Chondrocyte (in vitro differentiated cells): ENCODE data around the gene FRZB. TPM values are rescaled to one million over a fixed set of nuclear protein-coding genes. Genes with fewer than 3 reads are reported as not detected.

ENCODE experiments used
- DNase-seq: peaks from one replicate; pipeline ENCODE4 v3.0.0; 2021; ENCODE audit warnings: mixed read lengths, low spot score
- H3K27ac Mint-ChIP-seq: one replicate; pipeline ENCODE4 v1.8.0; 2021; ENCODE audit warnings: mild to moderate bottlenecking, moderate library complexity, mixed read lengths; ENCODE audit not compliant: unreplicated experiment
- H3K27me3 Mint-ChIP-seq: 2 replicates; pipeline ENCODE4 v1.8.0; 2021; ENCODE audit warnings: low read depth, mixed read lengths
- H3K36me3 Mint-ChIP-seq: 2 replicates; pipeline ENCODE4 v1.8.0; 2021; ENCODE audit warnings: low read depth, mixed read lengths
- H3K4me1 Mint-ChIP-seq: 2 replicates; pipeline ENCODE4 v1.8.0; 2021; ENCODE audit warnings: low read depth, mild to moderate bottlenecking, mixed read lengths
- H3K4me3 Mint-ChIP-seq: one replicate; pipeline ENCODE4 v1.8.0; 2021; ENCODE audit warnings: mild to moderate bottlenecking, moderate library complexity, mixed read lengths; ENCODE audit not compliant: unreplicated experiment
- H3K9me3 Mint-ChIP-seq: 2 replicates; pipeline ENCODE4 v1.8.0; 2021; ENCODE audit warnings: low read depth, mixed read lengths
- total RNA-seq: library from RNA; stranded (reverse); gene quantifications from 3 replicates; pipeline ENCODE4 v1.2.1, GENCODE V29; 2021
- TF ChIP-seq, protein P1 (sequence below): fragments of 200-600 bp; sonication (generic); IDR thresholded peaks from 2 replicates; pipeline ENCODE4 v1.5.0; 2021; ENCODE audit warnings: antibody characterized with exemption, mild to moderate bottlenecking, moderate library complexity

Gene FRZB
- total RNA-seq, 1 donor from 2014 or later: 15.0 TPM

DNA sequence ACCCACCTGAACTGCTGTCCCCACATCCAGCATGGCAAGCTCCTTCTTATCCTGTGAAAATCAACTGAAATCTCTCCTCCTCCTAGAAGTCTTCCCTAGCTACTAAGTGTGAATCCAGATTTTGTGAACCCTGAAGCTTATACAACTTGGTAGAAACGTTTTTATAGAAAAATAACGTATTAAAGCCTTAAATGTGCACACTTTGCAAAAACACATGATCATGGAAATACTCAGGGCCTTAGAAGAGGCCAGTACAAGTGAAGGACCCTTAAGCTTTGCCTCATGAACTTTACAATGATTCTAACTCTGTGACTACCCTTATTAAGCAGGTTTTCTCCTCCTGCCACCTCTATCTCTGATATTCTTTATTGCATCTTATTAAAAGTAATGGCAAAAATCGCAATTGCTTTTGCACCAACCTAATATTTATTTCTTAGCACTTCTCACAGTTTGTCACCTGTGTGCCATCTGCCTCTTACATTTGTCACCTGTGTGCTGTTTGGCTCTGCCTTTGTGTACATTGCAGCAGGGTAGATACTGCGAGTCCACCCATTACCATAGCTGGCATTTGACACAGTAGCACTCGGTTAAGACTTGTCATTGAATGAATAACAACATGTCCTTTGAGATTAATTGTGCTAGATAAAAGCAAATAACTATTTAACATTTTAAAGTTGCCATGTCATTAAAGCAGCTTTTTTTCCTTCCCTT, 42.2 kb downstream of the FRZB start:
- H3K36me3 Mint-ChIP-seq: no peaks in the 10 kb centered on the region
- no peak overlapping the region for H3K27ac Mint-ChIP-seq
- no peak for DNase-seq
- peaks cover 38% of the 10 kb centered on the region for H3K4me1 Mint-ChIP-seq
- H3K27me3 Mint-ChIP-seq: no peaks in the 10 kb centered on the region
- H3K9me3 Mint-ChIP-seq: no peaks in the 10 kb centered on the region
- H3K4me3 Mint-ChIP-seq: no peak overlapping the region
- TF ChIP-seq, protein P1, sequence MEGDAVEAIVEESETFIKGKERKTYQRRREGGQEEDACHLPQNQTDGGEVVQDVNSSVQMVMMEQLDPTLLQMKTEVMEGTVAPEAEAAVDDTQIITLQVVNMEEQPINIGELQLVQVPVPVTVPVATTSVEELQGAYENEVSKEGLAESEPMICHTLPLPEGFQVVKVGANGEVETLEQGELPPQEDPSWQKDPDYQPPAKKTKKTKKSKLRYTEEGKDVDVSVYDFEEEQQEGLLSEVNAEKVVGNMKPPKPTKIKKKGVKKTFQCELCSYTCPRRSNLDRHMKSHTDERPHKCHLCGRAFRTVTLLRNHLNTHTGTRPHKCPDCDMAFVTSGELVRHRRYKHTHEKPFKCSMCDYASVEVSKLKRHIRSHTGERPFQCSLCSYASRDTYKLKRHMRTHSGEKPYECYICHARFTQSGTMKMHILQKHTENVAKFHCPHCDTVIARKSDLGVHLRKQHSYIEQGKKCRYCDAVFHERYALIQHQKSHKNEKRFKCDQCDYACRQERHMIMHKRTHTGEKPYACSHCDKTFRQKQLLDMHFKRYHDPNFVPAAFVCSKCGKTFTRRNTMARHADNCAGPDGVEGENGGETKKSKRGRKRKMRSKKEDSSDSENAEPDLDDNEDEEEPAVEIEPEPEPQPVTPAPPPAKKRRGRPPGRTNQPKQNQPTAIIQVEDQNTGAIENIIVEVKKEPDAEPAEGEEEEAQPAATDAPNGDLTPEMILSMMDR: no peak

DNA sequence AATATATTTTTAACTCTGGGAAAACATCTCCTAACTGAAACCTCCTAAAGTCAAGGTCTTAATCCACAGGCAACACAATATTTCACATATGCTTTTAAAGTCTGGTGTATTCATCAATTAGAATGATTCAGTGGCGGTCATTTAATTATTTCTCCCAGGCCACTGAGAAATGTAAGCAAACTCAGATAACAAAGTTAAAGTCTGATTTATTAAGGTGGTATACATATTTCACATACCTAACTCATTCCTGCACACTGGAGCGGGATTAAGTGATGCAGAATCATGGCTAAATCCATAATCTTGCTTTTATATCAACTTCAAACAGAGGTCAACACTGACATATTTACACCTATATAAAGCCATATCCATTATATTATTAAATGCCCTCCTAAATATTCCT, 43.7 kb downstream of the FRZB start:
- TF ChIP-seq, protein P1: no peak
- no peaks in the 10 kb centered on the region for H3K9me3 Mint-ChIP-seq
- H3K4me3 Mint-ChIP-seq: no peak overlapping the region
- H3K4me1 Mint-ChIP-seq: peaks cover 36% of the 10 kb centered on the region
- no peaks in the 10 kb centered on the region for H3K27me3 Mint-ChIP-seq
- no peaks in the 10 kb centered on the region for H3K36me3 Mint-ChIP-seq
- DNase-seq: no peak
- H3K27ac Mint-ChIP-seq: no peak overlapping the region

- Mint-ChIP-seq H3K9me3 (no peaks in the 10 kb centered on the region), H3K4me3 (no peak overlapping the region), H3K4me1 (peaks cover 35% of the 10 kb centered on the region), H3K27me3 (no peaks in the 10 kb centered on the region), H3K27ac (no peak overlapping the region), H3K36me3 (no peaks in the 10 kb centered on the region)
- no peak for DNase-seq
- TF ChIP-seq, protein P1: no peak
Measured at GRCh38 chr2:182821182-182821581, 45.3 kb downstream of the FRZB start.

GRCh38 chr2:182819412-182819811, 47.0 kb downstream of the FRZB start:
- no peak for DNase-seq
- no peaks in the 10 kb centered on the region for H3K36me3 Mint-ChIP-seq
- TF ChIP-seq, protein P1: no peak
- no peaks in the 10 kb centered on the region for H3K27me3 Mint-ChIP-seq
- H3K27ac Mint-ChIP-seq: no peak overlapping the region
- H3K4me1 Mint-ChIP-seq: peaks cover 30% of the 10 kb centered on the region
- no peak overlapping the region for H3K4me3 Mint-ChIP-seq
- no peaks in the 10 kb centered on the region for H3K9me3 Mint-ChIP-seq

DNA sequence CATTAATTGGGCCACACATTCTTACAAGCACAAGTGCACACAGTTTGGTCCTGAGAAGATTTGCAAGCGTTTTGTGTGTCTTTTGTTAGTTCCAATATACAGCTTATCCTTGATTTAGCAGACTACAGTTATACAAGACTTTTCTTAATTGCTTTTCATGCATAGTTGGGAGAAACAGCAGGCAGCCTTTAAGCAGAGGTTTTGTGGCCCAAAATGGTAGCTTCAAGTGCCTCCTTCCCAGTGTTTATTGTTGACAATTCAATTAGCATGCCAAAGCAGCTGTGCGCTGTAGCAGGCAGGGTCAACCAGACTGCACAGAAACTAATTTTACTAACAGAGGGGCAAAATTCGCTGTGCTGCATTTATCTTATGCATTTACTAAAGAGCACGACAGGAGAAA, 47.5 kb downstream of the FRZB start:
- H3K4me3 Mint-ChIP-seq: no peak overlapping the region
- H3K27ac Mint-ChIP-seq: no peak overlapping the region
- no peaks in the 10 kb centered on the region for H3K27me3 Mint-ChIP-seq
- H3K4me1 Mint-ChIP-seq: peaks cover 30% of the 10 kb centered on the region
- no peaks in the 10 kb centered on the region for H3K9me3 Mint-ChIP-seq
- TF ChIP-seq, protein P1: no peak
- no peak for DNase-seq
- H3K36me3 Mint-ChIP-seq: no peaks in the 10 kb centered on the region
